Lower leg skin (tissue), 4 donors: Measurements from ENCODE around the gene FNBP1L. TPM values are rescaled to one million over a fixed set of nuclear protein-coding genes. Genes with fewer than 3 reads are reported as not detected.
"Not testable (repeated sequence)": the region's sequence is repeated elsewhere in the genome, so short reads cannot be mapped to it uniquely, and the experiment has no call there.

Experiments used
- DNase-seq, 2 donors: peaks; one replicate each; pipeline ENCODE4 v3.0.0-alpha.2; 2019; ENCODE audit warnings: low spot score in 2 of 2
- H3K4me3 ChIP-seq: fragments of 200-600 bp; sonication (generic); 2 replicates; pipeline ENCODE4 v1.5.1; 2017; ENCODE audit warnings: mild to moderate bottlenecking, low read depth; ENCODE audit not compliant: poor library complexity, severe bottlenecking
- CTCF ChIP-seq, 3 donors: fragments of 450-650 bp; IDR thresholded peaks; one replicate each; pipeline ENCODE4 v1.5.1; 2016; ENCODE audit warnings: antibody characterized with exemption in 3 of 3, mild to moderate bottlenecking in 3 of 3, moderate library complexity in 2 of 3
- POLR2A ChIP-seq, 2 donors: fragments of 450-650 bp; IDR thresholded peaks; one replicate each; pipeline ENCODE4 v1.6.1; 2016 to 2017; ENCODE audit warnings: antibody characterized with exemption in 2 of 2, mild to moderate bottlenecking in 1 of 2, moderate library complexity in 1 of 2
- WGBS, 2 donors: methylation state at CpG; one replicate each; pipeline ENCODE4 v1.1.5; 2018; 5-methylcytosine and 5-hydroxymethylcytosine counted together
- intact Hi-C: fragments of 100-400 bp; cut with DNase I; formaldehyde crosslinking; loops from one replicate; pipeline ENCODE4 v1.15.0; 2023; ENCODE audit warnings: low total_unique reads
- total RNA-seq, 4 donors: library from RNA; depleted of rRNA; stranded (reverse); fragments of >200 nt; gene quantifications; one replicate each; pipeline ENCODE4 v1.1.0, GENCODE V29; 2016

Gene FNBP1L
- total RNA-seq, 4 donors from 2014 or later = 19.4 to 30.4 (median 21.9) TPM

DNA sequence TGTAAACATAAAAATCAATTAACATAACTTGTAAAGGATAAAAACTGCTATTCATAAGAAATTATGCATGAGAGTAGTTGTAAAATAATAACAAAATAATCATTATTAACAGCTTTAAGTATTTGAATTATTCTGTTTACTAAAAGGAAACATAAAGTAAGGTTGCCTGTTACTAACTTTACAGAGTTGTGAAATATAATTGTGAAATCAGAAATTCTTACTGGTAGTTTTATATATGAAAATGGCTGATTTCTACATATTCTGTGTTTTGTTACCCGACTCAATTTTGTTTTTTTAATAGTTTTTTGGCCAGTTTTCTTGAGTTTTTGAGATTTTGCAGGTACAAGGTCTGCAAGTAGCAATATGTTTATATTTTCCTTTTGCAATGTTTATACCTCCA is 27.8 kb downstream of the FNBP1L start:
- TF ChIP-seq POLR2A (IDR thresholded peaks at IDR 0.05) = no peak
- no peak for TF ChIP-seq CTCF (IDR thresholded peaks at IDR 0.05)
- no peak overlapping the region for H3K4me3 ChIP-seq
- intact Hi-C loops = no loop called here
- WGBS, 2 donors = 85 to 96% methylated on average over 1 of the region's 1 CpG
- DNase-seq = no peak

GRCh38 chr1:93479133-93479745 is 31.3 kb downstream of the FNBP1L start:
- DNase-seq, intact Hi-C loops, H3K4me3 ChIP-seq: not testable (repeated sequence)
- WGBS, 2 donors = 85 to 88% methylated on average over 8 of the region's 8 CpGs

DNA sequence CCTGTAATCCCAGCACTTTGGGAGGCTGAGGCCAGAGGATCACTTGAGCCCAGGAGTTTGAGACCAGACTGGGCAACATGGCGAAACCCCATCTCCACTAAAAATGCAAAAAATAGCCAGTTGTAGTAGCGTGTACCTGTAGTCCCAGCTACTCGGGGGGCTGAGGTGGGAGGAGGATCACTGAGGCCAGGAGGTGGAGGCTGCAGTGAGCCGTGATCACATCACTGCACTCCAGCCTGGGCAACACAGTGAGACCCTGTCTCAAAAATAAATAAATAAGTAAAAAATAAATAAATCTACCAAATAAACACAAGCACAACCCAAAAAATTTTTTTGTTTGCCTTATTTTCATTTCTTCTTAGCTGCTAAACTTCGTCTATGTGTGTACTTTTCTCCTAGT is 34.0 kb downstream of the FNBP1L start:
- 95 to 97% methylated on average over 5 of the region's 5 CpGs for WGBS, 2 donors
- H3K4me3 ChIP-seq, intact Hi-C loops, DNase-seq: not testable (repeated sequence)

DNA sequence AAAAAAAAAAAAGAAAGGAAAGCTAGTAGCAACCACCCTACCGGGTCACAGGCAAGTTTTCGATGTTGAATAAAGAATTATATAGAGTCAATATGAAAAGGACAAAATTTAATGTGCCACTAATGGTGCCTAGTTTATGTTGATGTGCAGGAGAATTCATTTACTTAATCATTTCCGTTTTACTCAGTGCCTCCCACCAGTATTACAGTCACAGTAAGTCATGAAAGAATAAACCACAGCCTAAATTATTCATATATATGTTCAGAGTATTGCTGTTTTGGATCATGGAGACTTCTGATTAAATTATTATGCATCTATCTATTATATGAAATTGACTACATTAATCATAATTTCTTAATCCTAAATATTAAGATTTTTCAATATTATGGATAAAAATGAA is 35.3 kb downstream of the FNBP1L start:
- intact Hi-C loops = no loop called here
- TF ChIP-seq CTCF (IDR thresholded peaks at IDR 0.05) = no peak
- TF ChIP-seq POLR2A (IDR thresholded peaks at IDR 0.05) = no peak
- no peak overlapping the region for H3K4me3 ChIP-seq
- no peak for DNase-seq
- WGBS, 2 donors = 86 to 93% methylated on average over 3 of the region's 3 CpGs

DNA sequence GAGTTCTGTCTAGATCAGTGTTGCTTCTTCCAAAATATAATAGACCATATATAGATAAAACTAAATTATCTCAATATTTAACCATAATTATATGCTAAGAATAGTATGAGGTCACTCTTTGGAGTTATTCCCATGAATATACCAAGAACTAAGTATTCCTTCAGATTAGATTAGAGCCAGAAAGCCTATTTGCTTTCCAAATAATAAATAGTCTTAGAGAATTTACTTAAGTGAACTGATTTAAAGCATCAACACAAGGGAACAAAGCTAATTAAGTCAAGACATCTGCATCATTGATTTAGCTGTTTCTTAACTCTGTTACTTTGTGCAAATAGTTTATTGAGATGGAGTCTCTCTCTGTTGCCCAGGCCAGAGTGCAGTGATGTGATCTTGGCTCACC is 35.7 kb downstream of the FNBP1L start:
- DNase-seq = no peak
- TF ChIP-seq CTCF (IDR thresholded peaks at IDR 0.05) (no peak), POLR2A (IDR thresholded peaks at IDR 0.05) (no peak)
- no peak overlapping the region for H3K4me3 ChIP-seq
- intact Hi-C loops = no loop called here

- no peak for TF ChIP-seq CTCF (IDR thresholded peaks at IDR 0.05)
- no peak for TF ChIP-seq POLR2A (IDR thresholded peaks at IDR 0.05)
- intact Hi-C loops = no loop called here
- DNase-seq = no peak
- no peak overlapping the region for H3K4me3 ChIP-seq
- WGBS, 2 donors = 98% methylated on average over 2 of the region's 2 CpGs
Observed at GRCh38 chr1:93488207-93488606, 40.3 kb downstream of the FNBP1L start.

- intact Hi-C loops = no loop called here
- DNase-seq = no peak
- TF ChIP-seq POLR2A (IDR thresholded peaks at IDR 0.05) = no peak
- no peak for TF ChIP-seq CTCF (IDR thresholded peaks at IDR 0.05)
- no peak overlapping the region for H3K4me3 ChIP-seq
Observed at GRCh38 chr1:93489756-93490155, 41.8 kb downstream of the FNBP1L start.
